GM21529 (cell line): ENCODE data around the gene SLC25A42.

Experiments
- ATAC-seq: cut with Tn5 transposase; IDR thresholded peaks from one replicate; pipeline ENCODE4 v1.9.1; 2021; ENCODE audit not compliant: unreplicated experiment

The SLC25A42 gene

GRCh38 chr19:19050731-19051130 is 13.1 kb upstream of the SLC25A42 start:
- no peak for ATAC-seq

- no peak for ATAC-seq
Measured at GRCh38 chr19:19051478-19052213, 12.1 kb upstream of the SLC25A42 start.

DNA sequence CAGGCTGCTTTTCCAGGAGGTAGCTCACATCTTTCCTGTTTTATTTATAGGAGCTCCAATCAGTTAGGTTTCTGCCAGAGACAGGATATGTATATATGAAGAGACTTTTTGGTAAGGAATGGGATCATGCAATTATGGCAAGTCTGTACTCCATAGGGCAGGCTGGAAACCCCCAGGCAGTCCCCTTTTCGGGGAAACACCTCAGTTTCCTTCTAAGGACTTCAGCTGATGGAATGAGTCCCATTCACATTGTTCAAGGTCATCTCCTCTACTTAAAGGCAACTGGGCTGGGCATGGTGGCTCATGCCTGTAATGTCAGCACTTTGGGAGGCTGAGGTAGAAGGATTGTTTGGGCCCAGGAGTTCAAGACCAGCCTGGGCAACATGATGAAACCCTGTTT is 10.9 kb upstream of the SLC25A42 start:
- no peak for ATAC-seq

DNA sequence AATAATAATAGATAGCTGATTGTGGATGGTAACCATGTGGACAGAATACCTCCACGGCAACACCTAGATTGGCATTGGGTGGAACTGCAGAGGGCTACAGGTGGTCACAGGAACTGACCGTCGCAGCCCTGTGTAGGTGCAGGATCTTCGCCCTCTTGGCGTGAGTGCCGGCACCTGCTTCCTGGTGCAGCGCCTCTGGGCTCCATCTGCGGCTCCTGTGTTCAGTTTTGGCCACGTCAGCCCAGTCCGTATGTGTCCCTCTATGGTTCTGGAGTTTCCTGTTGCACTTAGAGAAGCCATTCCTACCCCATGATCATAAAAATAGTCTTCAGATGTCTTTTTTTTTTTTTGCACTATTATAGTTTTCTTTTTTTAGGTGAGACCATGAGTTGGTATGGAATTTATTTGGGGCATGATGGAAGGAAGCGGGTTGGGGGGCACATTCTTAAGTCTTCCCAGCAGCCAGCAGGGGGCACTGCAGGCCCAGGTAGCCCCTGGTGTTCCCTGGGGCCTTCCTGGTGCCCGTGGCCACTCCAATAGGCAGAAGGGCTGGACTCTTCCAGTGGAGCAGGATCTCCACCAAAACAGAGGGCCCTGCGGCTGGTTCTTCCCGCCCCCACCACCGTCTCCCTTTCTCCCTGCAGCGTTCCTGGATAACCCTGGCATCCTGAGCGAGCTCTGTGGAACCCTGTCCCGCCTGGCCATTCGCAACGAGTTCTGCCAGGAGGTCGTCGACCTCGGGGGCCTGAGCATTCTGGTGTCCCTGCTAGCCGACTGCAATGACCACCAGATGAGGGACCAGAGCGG is 10.1 kb upstream of the SLC25A42 start:
- no peak for ATAC-seq

DNA sequence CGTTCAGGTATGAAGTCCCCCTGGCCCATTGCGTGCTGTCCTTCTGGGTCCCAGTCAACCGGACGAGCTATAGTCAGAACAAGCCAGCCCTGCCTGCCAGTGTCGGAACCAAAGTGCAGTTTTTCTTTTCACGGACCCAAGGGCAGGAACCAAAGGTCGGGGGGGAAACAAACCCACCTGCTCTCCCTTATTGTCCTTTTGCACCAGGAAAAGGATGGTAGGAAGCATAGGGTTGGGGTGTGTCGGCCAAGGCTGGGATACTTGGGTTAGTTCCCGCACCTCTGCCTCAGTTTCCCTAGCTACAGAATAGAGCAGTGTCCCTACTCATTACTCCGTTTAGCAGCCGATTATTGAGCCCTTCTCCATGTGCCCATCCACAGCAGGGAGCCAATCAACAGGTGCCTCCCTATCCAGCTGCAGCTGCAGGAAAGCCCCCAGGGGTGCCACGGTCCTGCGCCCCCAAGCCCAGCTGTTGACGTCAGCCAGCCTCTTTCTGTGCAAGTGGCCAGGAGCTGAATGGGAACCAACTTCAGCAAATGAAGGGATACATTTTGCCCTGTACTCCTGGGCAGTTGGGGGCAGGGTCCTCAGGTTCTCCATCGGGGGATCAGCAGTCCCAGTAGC is 9.4 kb upstream of the SLC25A42 start:
- ATAC-seq, result no peak

DNA sequence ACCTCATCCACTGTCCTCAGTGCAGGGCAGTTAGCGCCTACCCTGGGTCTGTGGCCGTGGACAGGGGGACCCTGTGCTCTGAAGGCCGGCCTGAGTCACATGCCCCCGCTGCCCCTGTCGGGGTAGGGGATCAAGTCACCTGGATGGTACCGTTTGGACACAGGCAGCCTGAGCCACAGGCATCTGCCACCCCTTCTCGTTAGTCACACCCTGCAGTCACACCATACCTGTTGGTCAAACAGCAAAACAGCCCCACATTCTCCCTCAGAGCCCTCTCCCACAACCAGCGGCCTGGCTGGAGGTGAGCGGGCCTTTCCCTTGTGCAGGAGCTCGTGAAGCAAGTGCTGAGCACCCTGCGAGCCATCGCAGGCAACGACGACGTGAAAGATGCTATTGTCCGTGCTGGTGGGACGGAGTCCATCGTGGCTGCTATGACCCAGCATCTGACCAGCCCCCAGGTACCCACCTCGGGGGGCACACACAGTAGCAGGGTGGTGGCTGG is 8.8 kb upstream of the SLC25A42 start:
- no peak for ATAC-seq

- ATAC-seq, result no peak
Measured at GRCh38 chr19:19055701-19056100, 8.1 kb upstream of the SLC25A42 start.

DNA sequence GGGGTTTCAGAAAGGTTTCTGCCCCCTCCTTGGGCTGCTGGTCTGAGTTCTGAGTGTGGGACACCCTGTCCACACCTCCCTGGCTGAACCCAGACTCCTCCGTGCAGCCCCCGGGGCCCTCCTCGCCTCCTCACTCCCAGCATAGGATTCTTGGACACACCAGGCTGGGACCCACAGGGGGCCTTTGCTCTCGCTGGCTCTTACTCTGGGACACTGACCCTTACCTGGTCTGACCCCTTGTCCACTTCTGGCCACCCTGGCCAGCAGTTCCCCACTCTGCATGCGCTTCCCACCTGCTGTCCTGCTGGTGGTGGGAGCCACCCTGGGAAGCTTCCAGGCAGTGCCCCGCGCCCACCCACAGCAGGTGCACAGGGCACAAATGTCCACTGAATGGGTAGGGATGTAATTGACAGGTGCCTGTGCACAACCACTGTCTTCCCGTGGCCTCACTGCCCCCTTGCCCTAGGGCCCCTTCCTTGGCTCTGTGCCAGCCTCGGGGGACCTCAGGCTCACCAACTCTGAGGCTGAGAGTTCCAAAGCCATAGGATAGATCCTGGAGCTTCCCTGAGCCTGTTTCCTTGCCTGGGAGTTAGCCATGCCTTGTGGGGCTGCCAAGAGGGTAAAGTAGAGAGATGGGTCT is 7.0 kb upstream of the SLC25A42 start:
- no peak for ATAC-seq

- ATAC-seq, result no peak
Measured at GRCh38 chr19:19057317-19057716, 6.5 kb upstream of the SLC25A42 start.

DNA sequence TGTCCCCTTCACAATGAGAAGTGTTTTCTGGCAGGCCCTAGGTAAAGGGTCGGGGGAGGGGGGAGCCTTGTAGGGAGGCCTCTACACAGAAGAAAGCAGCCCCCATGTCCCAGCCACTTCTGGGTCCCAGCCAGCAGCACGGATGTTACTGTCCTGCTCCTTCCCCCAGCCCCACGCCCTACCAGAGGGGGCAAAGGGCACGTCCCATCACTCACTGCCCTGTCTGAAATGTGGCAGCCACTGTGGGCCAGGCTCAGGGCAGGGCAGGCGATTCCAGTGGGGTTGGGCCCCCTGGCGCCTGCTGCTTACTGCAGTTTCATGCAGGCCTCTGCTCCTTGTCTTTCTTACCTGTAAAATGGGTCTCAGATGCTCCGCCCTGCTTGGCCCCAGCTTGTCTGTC is 6.1 kb upstream of the SLC25A42 start:
- no peak for ATAC-seq

- ATAC-seq, result no peak
Measured at GRCh38 chr19:19059018-19059836, 4.6 kb upstream of the SLC25A42 start.

GRCh38 chr19:19059837-19060611 is 3.8 kb upstream of the SLC25A42 start:
- ATAC-seq, result no peak

- ATAC-seq, result no peak
Measured at GRCh38 chr19:19061506-19061905, 2.3 kb upstream of the SLC25A42 start.

DNA sequence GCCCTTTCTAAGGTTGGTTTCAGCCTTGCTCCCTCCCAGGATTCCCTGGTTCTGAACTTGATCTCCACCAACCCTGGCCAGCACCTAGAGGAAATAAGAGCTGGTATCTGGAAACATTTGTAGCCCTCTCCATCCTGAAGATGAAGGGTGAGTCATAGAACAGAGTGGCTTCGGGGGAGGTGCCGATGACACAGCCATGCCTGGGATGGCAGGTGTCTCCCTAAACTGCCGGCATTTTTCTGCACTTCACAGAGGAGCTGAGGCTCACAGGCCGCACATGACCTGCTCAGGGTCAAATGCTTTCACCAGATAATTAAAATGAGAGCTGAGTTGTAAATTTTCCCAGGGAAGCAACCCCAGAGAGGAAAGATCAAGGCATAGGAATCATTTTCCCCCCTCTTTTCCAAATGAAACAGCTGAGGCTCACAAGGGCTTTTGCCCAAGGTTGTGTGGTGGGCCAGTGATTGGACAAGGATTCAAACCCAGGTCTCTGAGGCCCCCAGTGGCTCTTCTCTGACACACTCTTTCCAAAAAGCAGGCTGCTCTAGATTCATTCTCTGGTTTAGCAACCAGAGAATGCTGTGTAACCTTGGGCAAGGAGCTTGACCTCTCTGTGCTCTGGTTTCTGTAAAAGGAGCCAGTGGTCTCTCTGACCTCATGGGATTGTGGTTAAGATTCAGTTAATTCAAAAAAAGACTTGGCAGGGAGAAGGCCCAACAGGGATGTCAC is 1.2 kb upstream of the SLC25A42 start:
- no peak for ATAC-seq

DNA sequence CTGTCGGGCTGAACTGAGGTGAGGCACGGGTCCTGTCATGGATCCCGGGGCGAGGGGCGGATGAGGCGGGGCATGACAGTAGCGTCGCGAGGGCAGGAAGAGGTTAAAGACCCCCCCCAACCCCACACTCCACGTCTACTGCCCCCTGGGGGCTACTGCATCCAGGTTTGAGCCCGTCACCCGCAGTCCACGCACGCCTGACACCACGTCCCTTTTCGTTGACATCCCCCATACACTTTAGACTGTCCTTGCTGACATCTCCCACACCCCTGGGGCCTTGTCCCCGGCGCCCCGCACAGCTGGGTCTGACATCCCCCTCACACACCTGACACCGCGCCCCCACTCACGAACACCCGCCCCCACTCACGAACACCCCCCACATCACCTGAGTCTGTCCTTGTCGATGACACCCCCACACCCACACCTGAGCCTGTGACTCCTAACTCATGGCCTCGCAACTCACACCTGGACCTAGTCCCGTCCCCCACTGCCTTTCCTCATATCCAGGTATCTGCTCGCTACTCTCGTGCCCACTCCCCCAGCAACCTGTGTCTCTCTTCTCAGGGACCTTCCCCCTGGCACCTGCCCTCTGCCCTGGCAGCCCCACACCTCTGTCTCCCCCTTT is 416 bp downstream of the SLC25A42 start:
- no peak for ATAC-seq

DNA sequence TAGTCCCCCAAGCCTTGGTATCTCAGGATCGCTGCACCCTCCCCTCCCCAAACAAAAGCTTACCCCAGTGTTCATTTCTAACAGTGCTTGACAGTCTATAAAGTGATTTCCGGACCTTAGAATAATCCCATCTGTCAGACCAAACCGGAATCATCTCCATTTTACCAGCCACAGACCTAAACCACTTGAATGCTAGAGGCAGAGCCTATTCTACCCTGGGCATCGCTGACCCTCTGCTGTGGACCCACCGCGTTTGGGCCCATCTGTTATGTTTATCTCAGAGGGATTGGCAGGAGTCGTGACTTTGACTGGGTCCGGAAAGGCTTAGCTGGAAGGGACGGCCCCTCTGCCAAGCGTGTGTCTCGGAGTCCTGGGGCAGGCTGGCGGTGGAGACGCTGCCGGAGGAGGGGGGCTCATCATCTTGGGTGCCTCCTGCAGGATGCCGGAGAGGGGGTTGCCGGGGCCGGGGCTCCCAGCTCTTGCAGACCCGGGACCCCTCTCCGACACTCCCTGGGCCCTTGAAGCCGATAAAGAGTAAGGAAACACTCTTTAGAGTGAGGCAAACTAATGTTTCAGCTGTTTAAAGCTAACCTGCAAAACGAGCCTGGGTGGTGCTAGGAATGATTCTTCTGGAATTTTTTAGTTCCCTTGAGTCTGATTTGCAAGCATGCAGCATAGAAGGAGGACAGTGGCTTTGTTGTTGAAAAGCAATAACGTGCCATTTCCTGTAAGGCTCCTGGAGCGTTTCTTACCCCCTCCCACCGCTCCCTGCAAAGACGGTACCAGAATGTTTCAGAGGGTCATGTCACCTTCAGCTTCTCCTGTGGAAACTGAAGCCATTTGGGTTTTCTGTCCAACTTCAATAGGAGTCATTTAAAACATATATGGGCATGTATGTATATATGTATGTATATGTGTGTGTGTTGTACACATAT is 1.3 kb downstream of the SLC25A42 start:
- no peak for ATAC-seq

GRCh38 chr19:19067276-19068072 is 3.7 kb downstream of the SLC25A42 start:
- ATAC-seq, result no peak
